COR-L47 (cell line): ENCODE data around the gene SEC23A.
"Not testable (repeated sequence)": the region's sequence is repeated elsewhere in the genome, so short reads cannot be mapped to it uniquely, and the experiment has no call there.

ENCODE experiments used
- DNase-seq: peaks from one replicate; lab custom pipeline; 2025; lab: John Stamatoyannopoulos, UW

Gene SEC23A

DNA sequence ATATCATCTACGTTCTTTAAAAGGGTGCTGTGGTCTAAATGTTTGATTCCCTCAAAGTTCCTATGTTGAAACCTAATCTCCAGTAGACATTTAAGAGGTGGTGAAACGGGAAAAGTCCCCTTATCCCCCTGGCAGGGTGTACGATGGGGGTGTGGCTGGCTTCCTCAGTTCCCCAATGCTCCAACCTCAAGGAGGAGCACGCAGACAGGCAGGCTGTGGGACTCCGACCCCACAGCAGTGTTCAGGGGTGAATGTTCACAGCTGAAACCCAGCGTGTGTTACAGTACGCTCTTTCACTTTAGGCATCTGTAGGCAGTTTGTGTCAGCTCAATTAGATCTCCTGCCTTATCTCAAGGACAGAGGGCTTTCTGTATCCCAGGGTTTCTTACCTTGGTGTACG, 73.2 kb downstream of the SEC23A start:
- DNase-seq: no peak

DNA sequence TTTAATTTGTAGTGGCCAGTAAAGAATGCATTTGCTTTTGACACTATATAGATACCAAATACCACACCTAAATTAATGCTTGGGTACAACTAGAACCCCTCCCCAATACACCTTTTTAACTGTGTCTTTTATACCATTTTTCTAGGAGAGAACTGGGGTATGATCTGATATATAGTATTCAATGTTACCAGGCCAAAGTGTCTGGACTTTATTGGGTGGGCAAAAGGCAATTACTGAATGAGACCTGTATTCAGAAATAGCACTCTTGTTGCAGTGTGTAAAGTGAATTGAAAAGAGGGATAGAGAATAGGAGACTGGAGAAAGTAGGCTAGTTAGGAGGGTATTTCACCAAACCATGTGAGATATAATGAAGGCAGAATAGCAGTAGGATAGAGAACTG, 74.4 kb downstream of the SEC23A start:
- no peak for DNase-seq

DNA sequence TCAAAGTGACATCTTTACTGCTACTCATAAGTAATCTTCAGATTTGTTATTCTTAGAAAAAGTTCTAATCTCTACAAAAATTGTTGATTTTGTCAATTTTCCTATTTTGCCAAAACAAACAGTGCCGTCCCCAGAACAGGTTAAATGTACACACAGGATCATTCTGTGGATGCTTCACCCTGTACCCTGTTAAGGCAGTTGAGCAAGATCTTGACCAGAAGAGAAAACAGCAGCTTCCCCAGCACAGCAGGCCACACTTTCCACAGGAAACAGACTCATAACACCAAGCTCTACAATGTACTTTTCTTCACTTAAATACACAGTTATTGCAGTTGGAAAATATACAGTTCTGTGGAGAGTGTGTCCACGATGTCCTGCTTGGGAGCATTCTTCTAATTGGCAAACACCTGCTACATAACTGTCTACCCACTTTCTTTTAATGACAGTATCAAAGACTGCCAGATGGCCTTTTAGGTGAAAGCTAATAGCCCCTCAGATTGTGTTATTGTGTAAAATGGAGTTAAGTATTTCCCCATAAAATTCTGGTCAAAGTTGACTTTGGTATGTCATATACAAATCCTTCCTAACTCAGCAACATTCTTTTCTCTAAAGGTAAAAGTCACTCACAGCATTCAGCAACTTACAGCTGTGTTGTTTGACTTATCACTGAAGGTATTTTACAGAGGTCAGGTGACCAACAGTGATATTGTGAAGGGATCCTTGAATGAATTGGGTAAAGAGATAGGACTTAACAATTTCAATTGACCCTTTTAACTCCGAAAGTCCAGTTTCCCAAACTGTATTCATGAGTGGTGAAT, 77.0 kb downstream of the SEC23A start:
- no peak for DNase-seq

DNA sequence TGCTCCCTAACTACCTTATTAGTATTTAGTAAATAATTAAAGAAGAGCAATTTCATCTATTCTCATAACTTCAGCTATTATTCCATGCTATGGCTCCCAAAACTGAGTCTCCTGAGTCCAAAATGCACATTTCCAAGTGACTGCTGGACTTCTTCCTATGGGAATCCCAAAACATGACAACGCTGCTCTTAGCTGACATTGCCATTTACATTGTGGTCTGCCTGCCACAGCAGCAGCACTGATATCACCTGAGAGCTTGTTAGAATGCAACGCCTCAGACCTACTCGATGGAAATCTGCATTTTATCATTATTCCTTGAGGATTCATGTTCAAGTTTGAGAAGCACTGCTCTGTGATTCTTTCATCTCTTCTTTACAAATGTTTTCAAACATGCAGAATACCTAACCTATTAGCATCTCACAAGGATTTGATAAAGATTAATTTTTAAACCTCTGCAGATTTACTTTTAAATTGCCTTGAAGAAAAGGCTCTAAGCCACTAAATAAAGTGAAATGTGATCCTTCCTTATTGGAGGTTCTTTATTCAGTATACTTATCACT, 77.7 kb downstream of the SEC23A start:
- DNase-seq: no peak

DNA sequence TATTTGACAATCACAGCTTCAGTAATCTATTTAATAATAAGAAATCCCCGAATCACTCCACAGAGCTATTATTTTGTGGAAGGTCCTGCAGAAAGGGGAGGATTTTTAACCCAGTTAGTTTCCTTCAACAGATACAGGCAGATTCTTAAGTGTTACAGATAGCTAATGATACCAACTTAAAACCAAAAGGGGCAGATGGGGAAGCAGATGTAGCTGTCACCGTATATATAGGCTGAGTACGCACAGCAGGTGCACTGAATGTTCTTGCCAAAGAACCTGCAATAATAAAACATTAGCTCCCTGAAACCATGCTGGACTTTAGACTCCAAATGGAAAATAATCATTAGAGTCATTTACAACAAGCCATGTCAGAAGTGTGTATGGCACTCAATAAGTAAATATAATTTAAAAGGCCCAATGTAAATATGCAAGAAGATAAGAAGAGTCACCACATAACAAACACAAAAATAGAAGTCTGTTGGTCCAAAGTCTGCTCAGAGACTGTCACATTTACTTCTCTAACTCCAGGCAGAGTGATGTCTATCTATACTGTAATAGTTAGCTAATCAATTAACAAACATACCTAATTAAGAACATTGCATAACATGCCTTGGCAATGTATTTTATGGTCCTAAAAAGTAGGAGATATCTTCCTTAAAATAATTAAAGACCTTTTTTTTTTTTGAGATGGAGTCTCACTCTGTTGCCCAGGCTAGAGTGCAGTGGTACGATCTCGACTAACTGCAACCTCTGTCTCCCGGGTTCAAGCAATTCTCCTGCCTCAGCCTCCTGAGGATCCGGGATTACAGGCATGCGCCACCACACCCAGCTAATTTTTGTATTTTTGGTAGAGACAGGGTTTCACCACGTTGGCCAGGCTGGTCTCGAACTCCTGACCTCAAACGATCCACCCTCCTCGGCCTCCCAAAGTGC, 78.8 kb downstream of the SEC23A start:
- peak; percentile 64 for DNase-seq

DNA sequence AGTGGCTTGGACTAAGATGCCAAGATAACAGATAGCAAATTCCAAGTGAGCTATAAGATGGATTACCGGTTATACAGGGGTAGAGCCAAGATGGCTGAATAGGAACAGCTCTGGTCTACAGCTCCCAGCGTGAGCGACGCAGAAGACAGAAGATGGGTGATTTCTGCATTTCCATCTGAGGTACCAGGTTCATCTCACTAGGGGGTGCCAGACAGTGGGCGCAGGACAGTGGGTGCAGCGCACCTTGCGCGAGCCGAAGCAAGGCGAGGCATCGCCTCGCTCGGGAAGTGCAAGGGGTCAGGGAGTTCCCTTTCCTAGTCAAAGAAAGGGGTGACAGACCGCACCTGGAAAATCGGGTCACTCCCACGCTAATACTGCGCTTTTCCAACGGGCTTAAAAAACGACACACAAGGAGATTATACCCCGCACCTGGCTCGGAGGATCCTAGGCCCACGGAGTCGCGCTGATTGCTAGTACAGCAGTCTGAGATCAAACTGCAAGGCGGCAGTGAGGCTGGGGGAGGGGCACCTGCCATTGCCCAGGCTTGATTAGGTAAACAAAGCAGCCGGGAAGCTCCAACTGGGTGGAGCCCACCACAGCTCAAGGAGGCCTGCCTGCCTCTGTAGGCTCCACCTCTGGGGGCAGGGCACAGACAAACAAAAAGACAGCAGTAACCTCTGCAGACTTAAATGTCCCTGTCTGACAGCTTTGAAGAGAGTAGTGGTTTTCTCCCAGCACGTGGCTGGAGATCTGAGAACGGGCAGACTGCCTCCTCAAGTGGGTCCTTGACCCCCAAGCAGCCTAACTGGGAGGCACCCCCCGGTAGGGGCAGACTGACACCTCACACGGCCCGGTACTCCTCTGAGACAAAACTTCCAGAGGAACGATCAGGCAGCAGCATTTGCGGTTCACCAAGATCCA, 85.7 kb downstream of the SEC23A start:
- DNase-seq: not testable (repeated sequence)

DNA sequence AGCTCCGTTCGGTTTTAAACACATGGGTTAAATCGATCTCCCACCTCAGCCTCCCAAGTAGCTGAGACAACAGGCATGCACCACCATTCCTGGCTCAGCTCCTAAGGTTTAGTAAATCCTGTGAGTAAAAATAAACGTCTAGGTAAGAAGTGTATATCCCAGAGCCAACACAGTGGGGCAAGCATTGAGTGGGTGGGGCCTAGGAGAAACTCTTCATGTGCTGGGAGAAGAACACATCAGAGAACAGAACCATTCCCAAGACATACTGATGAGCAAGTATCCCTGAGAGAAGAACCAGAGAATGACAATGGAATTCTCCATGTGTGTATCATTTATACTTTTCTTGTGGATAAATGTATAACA, 86.3 kb downstream of the SEC23A start:
- DNase-seq: no peak

DNA sequence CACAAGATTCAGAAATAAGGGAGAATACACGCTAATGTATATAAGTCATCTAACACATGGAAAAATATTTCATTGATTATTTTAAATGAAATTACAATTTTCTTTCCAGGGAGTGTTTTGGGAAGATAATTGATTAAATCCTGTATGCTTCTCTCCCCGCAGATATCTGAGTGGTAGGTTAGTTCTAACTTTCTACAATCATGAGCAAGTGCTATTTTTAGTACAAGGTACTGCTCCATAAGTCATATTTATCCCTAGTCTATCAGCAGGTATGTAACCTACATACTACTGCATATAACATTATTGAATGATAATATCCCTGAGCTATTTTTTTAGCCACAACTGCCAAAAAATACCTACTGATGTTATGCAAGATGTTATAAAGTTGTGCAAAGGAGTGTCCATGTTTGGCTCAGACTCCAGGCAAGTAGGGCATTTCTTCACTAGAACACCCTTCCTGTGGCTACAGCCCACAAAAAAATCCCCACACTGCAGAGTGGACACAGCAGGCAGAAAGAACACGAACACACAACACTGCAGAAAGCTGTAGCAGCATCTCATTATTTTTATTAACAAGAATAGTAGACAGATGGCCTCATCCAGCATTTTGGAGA, 87.0 kb downstream of the SEC23A start:
- DNase-seq: no peak

DNA sequence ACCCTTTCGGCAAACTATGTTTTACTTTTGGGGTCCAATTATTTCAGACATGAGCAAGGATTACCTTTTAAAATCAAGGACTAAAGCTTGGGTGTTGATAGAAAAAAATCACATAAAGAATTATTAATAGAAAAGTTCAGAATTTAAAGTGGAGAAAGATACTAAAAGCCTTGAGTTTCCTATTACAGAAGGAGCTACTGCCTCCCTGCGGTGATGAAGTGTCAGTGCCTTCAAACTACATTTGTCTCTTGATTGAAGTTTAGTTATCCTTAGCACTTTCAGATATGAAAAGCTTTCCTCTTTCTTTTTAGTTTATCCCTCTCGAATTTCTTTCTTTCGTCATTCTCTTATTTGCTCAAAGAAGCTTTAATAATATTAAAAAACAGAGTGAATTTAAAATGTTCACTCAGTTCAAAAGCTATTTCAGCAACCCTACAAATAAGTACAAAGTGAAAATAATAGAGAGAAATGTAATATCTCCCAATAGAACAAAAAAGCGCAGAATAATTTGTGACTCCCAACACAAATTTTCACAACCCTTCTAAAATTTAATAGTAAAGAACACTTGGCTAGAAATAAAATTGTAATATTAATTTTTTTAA, 87.6 kb downstream of the SEC23A start:
- peak; percentile 52 for DNase-seq

DNA sequence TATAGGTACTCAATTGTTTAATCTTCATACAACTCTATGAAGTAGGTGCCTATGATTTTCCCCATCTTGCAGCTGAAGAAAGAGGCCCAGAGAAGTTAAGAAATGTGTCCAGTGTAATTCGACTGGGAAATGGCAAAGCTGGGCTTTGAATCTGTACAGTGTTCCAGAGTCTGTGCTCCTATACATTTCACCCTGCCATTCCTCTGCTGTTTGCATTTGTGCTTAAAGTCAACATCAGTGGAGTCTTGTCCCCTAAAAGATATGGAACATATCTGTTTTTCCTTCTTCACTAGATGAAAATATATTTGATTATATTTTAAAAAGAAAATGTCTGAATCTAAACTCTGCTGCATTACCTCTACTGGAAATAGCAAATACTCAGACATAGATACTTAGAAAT, 88.6 kb downstream of the SEC23A start:
- DNase-seq: no peak

DNA sequence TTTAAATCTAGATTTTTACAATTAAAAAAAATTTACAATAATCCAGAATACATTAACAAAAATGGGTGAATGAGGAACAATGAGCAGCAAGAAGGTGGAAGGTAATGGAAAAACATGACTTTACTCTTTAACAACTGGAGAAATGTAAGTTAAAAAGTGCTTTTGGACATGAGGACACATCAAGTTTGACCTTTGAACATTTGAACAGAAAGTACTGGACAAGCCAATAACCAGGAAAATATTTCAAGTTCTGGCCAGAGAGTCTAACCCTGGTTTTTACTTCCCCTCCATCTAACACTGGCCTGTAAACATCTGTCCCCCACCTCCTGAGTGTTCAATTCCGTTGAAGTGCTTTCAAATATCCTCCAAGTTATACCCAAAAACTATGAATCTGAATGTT, 94.1 kb downstream of the SEC23A start:
- DNase-seq: not testable (repeated sequence)

DNA sequence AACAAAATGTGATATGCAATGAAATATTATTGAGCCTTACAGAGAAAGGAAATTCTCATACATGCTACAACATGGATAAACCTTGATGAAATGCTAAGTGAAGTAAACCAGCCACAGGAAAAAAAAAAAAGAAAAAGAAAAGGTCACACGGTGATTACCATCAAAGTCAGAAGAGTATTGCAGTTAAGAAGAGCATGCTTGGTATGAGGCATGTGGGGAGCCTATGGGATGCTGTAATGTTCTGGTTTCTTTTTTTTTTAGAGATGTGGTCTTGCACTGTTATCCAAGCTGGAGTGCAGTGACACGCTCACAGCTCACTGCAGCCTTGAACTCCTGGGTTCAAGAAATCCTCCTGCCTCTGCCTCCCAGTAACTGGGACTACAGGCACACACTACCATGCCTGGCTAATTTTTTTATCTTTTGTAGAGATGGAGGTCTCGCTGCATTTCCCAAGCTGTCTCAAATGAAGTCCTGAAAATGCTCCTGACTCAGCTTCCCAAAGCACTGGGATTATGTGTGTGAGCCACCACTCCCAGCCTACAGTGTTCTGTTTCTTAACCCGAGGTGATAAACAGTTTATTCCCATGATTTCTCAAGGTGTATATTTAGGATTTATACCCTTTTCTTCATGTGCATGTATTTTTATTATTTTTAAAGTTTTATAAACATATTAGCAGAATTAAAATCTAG, 96.2 kb downstream of the SEC23A start:
- no peak for DNase-seq

DNA sequence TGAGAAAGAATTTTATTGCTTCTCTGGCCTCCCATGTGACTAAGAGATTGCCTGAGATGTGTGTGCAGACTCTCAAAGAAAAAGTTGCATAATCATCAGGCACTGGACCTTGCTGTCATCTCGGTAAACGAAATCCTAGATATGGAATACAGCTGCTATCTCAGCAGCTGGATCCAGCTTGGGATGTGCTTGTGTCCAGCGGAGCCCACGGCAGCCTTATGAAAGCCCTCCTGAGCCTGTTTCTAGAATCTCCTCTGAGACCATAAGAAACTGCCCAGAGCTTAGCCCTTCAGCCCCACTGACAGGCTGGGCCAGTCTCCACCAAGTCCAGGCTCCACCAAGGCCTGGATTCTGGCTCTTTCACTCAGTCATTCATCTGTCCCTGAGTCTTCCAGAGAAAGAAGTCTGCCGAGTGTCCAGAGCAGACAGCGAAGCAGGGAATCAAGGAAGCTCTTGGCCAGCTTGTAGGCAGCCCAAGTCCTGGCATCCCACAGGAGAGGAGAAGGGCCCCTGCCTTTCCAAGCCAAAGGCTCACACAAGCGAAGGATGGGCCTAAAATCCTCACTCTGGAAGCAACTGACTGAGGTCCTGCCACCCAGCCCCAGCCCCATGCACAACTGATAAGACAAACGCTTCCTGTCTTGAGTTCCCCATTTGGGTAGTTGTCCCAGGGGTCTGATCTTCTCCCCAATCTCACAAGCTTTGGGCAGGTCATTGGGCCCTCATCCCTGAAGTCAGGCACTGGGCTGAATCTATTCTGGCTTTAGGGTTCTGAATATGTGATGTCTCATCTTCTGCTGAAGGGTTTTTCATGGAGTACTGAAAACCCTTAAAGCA, 97.8 kb downstream of the SEC23A start:
- DNase-seq: no peak

DNA sequence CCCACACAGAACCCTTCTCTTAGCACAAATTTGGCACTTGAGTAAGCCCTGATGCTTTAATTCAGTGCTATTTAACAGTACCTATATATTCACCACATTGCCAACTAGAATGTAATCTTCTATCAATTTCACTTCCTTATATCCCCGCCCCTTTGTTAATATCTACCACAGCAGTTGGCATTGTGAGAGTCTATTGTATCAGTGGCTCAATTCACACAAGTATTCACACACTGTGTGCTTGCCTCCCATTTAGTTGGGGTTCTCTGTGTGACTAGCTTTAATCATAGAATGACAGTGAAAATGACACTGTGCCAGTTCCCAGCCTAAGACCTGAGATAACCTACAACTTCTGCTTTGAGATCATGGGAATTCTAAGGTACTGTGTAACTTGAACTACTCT, 103.1 kb downstream of the SEC23A start:
- DNase-seq: no peak

DNA sequence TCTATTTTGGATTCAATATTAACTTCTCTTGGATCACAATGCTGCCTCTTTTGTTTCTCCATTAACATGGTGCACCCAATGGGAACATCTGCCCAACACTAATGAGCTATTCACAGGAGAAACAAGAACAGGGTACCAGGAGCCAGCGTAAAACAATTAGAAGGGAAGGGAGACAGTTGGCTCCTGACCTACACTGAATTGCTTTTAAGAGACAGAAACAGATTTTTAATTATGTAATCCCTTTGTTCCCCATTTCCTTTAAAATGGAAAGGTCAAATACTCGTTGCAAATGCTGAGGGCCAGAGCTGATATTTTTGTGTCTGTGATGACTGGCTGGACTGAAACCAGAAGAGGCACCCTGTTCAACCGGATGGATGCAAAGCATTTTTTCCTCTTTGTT, 108.3 kb downstream of the SEC23A start:
- DNase-seq: peak; percentile 29

DNA sequence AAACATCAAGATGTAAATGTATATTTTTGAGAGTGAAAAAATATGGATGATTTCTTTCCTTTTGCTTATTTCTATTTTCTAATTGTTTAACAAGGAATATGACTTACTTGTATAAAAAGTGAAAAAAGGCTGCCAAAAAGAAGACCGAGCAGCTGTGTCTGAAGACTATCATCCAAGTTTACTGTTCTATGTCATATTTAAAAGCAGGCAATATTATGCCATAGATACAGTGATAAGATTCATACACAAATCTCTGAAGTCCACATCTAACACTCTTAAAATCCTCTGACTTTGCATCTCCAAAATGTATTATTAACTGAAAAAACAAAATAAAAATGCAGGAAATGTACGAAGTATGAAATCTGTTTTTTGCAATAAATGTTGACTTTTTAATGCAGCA, 109.1 kb downstream of the SEC23A start:
- DNase-seq: no peak

DNA sequence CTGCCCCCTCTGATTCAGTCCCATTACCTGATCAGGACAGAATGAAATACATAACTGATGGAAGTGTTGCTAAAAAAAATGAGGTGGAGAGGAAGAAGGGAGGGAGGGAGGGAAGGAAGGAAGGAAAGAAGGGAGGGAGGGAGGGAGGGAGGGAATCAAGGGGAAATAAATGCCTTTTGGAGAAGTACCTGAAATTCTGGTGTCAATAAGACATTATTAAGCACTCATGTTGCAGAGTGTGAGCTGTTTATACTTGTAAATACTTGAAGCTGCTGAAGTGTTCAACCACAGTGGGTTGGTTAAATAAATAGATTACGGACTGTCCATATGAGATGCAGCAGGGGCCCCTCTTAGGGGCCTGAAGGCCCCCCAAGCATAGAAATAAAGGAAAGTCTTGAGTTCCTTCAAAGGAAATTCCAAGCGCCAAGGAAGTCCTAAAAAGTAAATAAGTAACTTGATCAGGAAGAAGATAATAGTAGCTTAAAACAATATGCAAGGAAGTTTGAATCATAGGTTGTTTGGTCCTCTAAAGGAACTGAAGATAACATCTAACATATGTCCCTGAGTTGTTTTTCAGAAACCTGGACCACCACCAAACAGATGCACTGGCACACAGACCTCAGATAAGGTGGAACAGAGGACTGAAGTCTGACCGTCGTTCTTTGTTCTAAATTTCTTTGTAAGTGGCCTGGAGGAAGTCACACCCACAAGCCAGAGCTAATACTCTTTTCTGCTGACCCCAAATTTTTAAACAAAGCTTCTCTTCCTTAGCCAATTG, 110.8 kb downstream of the SEC23A start:
- no peak for DNase-seq

DNA sequence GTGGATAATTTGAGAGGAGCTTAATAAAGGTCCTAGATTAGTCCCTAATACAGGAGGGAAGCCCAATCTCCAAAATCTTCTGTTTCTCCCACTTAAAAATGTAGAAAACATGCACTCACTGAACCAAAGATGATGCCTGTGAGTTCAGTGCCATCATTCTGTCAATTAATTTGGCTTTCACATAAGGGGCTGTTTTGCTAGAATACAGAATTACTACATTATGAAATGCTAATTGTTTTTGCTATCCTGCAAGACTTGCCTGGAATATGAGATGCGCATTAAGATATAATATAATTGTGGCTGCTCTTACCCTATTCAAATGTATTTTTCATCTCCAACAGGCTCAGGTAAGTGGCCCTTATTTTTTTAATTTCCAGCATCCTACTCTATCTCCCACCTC, 111.7 kb downstream of the SEC23A start:
- no peak for DNase-seq
